OCI-LY1 (cell line): Measurements from ENCODE around the gene KRTAP19-1.
A peak's percentile ranks its signal among the peaks of the same experiment; 100 is the strongest.

ENCODE experiments used
- H2AFZ ChIP-seq: fragments of 200-600 bp; sonication (generic), shearing (Covaris generic); 2 replicates; pipeline ENCODE4 v1.6.0; 2014; ENCODE audit warnings: antibody characterized with exemption, mild to moderate bottlenecking, low read length
- H3F3A ChIP-seq: fragments of 200-600 bp; sonication (generic), shearing (Covaris generic); 2 replicates; pipeline ENCODE4 v1.6.0; 2014; ENCODE audit warnings: mild to moderate bottlenecking, antibody characterized with exemption, low read length, moderate library complexity; ENCODE audit not compliant: insufficient read depth
- H3K27ac ChIP-seq: fragments of 200-600 bp; sonication (generic); 2 replicates; pipeline ENCODE4 v1.5.1; 2014; ENCODE audit warnings: low read length, mixed run types, mild to moderate bottlenecking, low read depth; ENCODE audit not compliant: poor library complexity, severe bottlenecking
- H3K27me3 ChIP-seq: fragments of 200-600 bp; sonication (generic); 2 replicates; pipeline ENCODE4 v1.6.0; 2014; ENCODE audit warnings: antibody characterized with exemption, mild to moderate bottlenecking, low read length, moderate library complexity; ENCODE audit not compliant: insufficient read depth
- H3K36me3 ChIP-seq: fragments of 200-600 bp; sonication (generic); 2 replicates; pipeline ENCODE4 v1.6.1; 2014; ENCODE audit warnings: mild to moderate bottlenecking, antibody characterized with exemption, low read length, moderate library complexity, mixed read lengths; ENCODE audit not compliant: insufficient read depth
- H3K4me1 ChIP-seq: fragments of 200-600 bp; sonication (generic); 2 replicates; pipeline ENCODE4 v1.5.1; 2014; ENCODE audit warnings: mild to moderate bottlenecking, low read length, moderate library complexity; ENCODE audit not compliant: insufficient read depth, severe bottlenecking
- H3K4me2 ChIP-seq: fragments of 200-600 bp; sonication (generic), shearing (Covaris generic); 2 replicates; pipeline ENCODE4 v1.6.1; 2014; ENCODE audit warnings: low read length
- H3K4me3 ChIP-seq: fragments of 200-600 bp; sonication (generic); 2 replicates; pipeline ENCODE4 v1.5.1; 2014; ENCODE audit warnings: low read length, low read depth, mild to moderate bottlenecking, mixed read lengths; ENCODE audit not compliant: poor library complexity, severe bottlenecking
- H3K79me2 ChIP-seq: fragments of 200-600 bp; shearing (Covaris generic); 2 replicates; pipeline ENCODE4 v1.6.1; 2016; ENCODE audit warnings: mixed run types, low read length, mixed read lengths; ENCODE audit not compliant: insufficient read depth
- H3K9ac ChIP-seq: fragments of 200-600 bp; sonication (generic), shearing (Covaris generic); 2 replicates; pipeline ENCODE4 v1.6.1; 2014; ENCODE audit warnings: mild to moderate bottlenecking, low read length, mixed read lengths
- H3K9me2 ChIP-seq: fragments of 200-600 bp; sonication (generic), shearing (Covaris generic); 2 replicates; pipeline ENCODE4 v1.6.1; 2014; ENCODE audit warnings: low read depth, mild to moderate bottlenecking, low read length, mixed read lengths
- H3K9me3 ChIP-seq: fragments of 200-600 bp; shearing (Covaris generic); 2 replicates; pipeline ENCODE4 v1.6.1; 2014; ENCODE audit warnings: low read length, mixed read lengths
- H4K20me1 ChIP-seq: fragments of 200-600 bp; sonication (generic), shearing (Covaris generic); 2 replicates; pipeline ENCODE4 v1.6.0; 2016; ENCODE audit warnings: mild to moderate bottlenecking, low read length; ENCODE audit not compliant: insufficient read depth
- EZH2 ChIP-seq: fragments of 200-600 bp; sonication (generic), shearing (Covaris generic); IDR thresholded peaks from 2 replicates; pipeline ENCODE4 v1.8.0; 2017; ENCODE audit warnings: borderline replicate concordance, mixed run types, mild to moderate bottlenecking, antibody characterized with exemption, low read length, moderate library complexity, mixed read lengths
- TF ChIP-seq, protein P1 (sequence below): fragments of 200-600 bp; sonication (generic), shearing (Covaris generic); IDR thresholded peaks from 2 replicates; pipeline ENCODE4 v1.5.1; 2017; ENCODE audit warnings: mild to moderate bottlenecking, antibody characterized with exemption, low read length, moderate library complexity, mixed read lengths

Gene KRTAP19-1

DNA sequence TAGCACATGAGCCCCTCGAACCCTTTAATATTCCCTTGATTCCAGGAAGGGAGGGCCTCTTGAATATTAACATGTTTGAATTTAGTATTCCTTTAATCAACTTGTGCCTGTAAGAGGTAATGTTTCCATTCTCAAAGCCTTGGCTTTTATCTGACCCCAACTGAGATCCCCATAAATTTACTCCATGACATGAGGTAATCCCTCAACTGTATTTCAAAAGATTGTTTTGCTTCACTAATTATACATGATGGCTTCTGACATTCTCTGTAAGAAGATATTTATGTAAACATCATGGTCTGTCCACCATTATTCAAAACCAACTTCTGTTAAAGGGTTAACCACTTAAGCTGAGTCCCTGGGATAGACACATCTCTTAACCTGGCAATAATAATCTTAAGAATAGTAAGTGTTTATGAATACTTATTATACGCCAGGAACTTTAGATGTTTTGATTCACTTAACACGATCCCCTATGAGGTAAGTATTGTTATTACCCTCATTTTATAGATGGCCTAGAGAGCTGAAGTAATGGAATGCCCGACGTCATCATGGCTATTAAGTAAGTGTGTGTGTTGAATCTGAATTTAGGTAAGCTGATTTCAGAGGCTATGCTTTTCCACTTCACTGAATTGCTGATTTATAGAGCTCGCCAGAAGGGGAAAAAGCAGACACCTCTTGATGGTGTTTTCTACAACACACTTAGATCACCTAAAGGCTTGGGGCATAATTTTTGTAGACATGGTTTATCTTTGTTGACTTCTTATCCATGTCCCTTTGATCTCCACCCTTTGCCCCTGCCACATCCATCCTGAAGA lies 11.1 kb downstream of the KRTAP19-1 start:
- no peak overlapping the region for H3K9ac ChIP-seq
- no peaks in the 10 kb centered on the region for H3K9me3 ChIP-seq
- TF ChIP-seq, protein P1, sequence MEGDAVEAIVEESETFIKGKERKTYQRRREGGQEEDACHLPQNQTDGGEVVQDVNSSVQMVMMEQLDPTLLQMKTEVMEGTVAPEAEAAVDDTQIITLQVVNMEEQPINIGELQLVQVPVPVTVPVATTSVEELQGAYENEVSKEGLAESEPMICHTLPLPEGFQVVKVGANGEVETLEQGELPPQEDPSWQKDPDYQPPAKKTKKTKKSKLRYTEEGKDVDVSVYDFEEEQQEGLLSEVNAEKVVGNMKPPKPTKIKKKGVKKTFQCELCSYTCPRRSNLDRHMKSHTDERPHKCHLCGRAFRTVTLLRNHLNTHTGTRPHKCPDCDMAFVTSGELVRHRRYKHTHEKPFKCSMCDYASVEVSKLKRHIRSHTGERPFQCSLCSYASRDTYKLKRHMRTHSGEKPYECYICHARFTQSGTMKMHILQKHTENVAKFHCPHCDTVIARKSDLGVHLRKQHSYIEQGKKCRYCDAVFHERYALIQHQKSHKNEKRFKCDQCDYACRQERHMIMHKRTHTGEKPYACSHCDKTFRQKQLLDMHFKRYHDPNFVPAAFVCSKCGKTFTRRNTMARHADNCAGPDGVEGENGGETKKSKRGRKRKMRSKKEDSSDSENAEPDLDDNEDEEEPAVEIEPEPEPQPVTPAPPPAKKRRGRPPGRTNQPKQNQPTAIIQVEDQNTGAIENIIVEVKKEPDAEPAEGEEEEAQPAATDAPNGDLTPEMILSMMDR, result no peak
- no peak for TF ChIP-seq EZH2
- H2AFZ ChIP-seq, result no peak overlapping the region
- H4K20me1 ChIP-seq, result no peaks in the 10 kb centered on the region
- H3K4me2 ChIP-seq, result no peak overlapping the region
- no peaks in the 10 kb centered on the region for H3K36me3 ChIP-seq
- H3K4me1 ChIP-seq, result no peaks in the 10 kb centered on the region
- no peak overlapping the region for H3K27ac ChIP-seq
- no peak overlapping the region for H3K4me3 ChIP-seq
- no peaks in the 10 kb centered on the region for H3K9me2 ChIP-seq
- H3K79me2 ChIP-seq, result no peaks in the 10 kb centered on the region
- H3F3A ChIP-seq, result no peaks in the 10 kb centered on the region
- H3K27me3 ChIP-seq, result no peaks in the 10 kb centered on the region

DNA sequence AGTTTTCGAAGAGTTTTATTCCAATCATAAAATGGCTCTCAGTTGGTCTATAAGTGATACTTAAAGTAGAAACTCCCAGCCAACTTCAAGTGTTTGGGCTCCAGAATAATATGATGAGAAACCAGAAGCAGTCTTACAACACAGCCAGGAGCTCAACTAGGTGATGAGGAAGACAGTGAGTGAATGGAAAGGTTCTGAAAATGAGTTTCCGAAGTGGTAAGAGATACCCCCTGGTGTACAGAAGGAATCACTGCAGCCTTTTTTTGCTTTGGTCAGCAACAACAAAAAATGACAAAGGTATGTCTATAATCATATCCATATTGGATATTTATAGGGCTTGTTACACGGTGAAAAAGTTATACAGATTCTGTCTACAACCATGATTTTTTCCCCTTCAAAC lies 16.5 kb downstream of the KRTAP19-1 start:
- no peak overlapping the region for H3K27ac ChIP-seq
- no peaks in the 10 kb centered on the region for H3K27me3 ChIP-seq

DNA sequence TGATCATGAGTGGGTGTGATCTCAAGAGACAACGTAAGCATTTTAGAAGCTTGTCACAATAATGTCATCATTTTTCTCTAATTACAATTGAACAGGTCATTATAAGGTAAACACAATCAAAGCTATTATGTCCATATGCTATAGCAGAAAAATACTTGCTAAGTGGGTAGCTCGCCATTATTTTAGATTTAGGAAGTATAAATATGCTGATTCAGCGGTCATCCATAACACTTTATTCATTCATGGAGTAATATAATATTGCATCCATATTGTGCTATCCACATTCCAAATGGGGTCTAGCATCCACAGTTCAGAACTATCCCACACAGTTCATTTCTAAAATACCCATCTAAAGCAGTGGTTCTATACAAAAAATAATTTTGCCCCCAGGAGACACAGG lies 31.7 kb downstream of the KRTAP19-1 start:
- no peaks in the 10 kb centered on the region for H3K9me3 ChIP-seq
- 0 out of 2 replicates have a peak, but pooled peaks cover 3% of the 10 kb centered on the region for H3K27me3 ChIP-seq
- TF ChIP-seq, protein P1, result no peak
- TF ChIP-seq EZH2, result no peak
- no peaks in the 10 kb centered on the region for H3K36me3 ChIP-seq
- H3K9me2 ChIP-seq, result no peaks in the 10 kb centered on the region
- no peaks in the 10 kb centered on the region for H3K79me2 ChIP-seq
- no peaks in the 10 kb centered on the region for H3F3A ChIP-seq
- no peak overlapping the region for H3K4me3 ChIP-seq
- no peak overlapping the region for H2AFZ ChIP-seq
- no peaks in the 10 kb centered on the region for H4K20me1 ChIP-seq
- H3K4me2 ChIP-seq, result no peak overlapping the region
- H3K9ac ChIP-seq, result no peak overlapping the region
- no peak overlapping the region for H3K27ac ChIP-seq
- no peaks in the 10 kb centered on the region for H3K4me1 ChIP-seq

More for the DNA sequence above, 16.5 kb downstream of the KRTAP19-1 start:
- Histone ChIP-seq H3K4me1 (no peaks in the 10 kb centered on the region), H4K20me1 (no peaks in the 10 kb centered on the region), H3K79me2 (no peaks in the 10 kb centered on the region), H3K4me3 (no peak overlapping the region), H2AFZ (no peak overlapping the region), H3K9me2 (no peaks in the 10 kb centered on the region), H3F3A (no peaks in the 10 kb centered on the region), H3K36me3 (no peaks in the 10 kb centered on the region), H3K9me3 (no peaks in the 10 kb centered on the region), H3K9ac (no peak overlapping the region), H3K4me2 (no peak overlapping the region)
- TF ChIP-seq, protein P1, result peak; percentile 75
- no peak for TF ChIP-seq EZH2
